GM12801 (cell line): ENCODE data around the gene PNCK.

ENCODE experiments used
- TF ChIP-seq, protein P1 (sequence below): IDR thresholded peaks from one replicate; pipeline ENCODE4 v1.5.1; 2011; ENCODE audit warnings: control low read depth; ENCODE audit not compliant: insufficient read length; ENCODE audit errors: extremely low read depth

PNCK gene

GRCh38 chrX:153672531-153673427, 834 bp downstream of the PNCK start:
- TF ChIP-seq, protein P1, sequence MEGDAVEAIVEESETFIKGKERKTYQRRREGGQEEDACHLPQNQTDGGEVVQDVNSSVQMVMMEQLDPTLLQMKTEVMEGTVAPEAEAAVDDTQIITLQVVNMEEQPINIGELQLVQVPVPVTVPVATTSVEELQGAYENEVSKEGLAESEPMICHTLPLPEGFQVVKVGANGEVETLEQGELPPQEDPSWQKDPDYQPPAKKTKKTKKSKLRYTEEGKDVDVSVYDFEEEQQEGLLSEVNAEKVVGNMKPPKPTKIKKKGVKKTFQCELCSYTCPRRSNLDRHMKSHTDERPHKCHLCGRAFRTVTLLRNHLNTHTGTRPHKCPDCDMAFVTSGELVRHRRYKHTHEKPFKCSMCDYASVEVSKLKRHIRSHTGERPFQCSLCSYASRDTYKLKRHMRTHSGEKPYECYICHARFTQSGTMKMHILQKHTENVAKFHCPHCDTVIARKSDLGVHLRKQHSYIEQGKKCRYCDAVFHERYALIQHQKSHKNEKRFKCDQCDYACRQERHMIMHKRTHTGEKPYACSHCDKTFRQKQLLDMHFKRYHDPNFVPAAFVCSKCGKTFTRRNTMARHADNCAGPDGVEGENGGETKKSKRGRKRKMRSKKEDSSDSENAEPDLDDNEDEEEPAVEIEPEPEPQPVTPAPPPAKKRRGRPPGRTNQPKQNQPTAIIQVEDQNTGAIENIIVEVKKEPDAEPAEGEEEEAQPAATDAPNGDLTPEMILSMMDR = no peak

GRCh38 chrX:153671589-153672530, 1.8 kb downstream of the PNCK start:
- TF ChIP-seq, protein P1 = no peak

GRCh38 chrX:153670748-153671588, 2.6 kb downstream of the PNCK start:
- TF ChIP-seq, protein P1 = no peak

DNA sequence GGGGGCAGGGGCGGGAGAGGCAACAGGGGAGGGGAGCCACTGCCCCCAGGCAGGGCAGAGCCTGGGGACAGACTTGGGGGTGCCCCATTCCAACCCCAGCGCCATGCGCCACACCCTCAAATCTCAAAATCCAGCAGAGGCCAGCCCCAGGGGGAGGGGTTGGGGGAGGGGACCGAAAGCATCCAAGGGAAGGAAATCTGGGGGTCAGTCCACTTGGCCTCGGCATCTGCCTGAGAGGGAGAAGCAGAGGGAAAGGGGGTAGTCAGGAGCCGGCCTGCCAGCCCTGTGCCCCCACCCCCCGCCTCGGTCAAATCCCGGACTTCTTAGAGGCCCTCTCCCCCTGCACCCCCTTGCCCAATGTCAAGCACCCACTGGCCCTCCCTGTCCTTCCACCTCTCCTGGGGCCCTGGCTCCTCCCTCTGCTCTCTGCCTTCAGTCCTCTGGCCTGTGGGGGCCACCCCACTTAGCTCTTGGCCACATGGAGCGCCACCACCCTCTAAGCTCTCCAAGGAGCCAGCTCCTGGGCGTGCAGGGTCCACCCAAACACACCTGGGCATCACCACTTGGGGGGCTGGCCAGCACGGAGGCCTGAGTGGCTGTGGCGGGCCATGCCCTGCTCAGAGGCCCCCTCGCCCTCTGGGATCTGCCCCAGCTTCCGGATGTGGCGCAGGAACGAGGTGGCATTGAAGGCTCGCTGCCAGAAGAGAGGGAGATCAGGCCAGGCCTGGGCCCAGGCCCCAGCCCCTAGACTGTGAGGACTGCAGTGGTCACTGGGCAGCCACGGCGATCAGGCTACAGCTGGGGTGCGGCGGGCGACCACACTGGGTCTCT, 3.5 kb downstream of the PNCK start:
- TF ChIP-seq, protein P1 = no peak

DNA sequence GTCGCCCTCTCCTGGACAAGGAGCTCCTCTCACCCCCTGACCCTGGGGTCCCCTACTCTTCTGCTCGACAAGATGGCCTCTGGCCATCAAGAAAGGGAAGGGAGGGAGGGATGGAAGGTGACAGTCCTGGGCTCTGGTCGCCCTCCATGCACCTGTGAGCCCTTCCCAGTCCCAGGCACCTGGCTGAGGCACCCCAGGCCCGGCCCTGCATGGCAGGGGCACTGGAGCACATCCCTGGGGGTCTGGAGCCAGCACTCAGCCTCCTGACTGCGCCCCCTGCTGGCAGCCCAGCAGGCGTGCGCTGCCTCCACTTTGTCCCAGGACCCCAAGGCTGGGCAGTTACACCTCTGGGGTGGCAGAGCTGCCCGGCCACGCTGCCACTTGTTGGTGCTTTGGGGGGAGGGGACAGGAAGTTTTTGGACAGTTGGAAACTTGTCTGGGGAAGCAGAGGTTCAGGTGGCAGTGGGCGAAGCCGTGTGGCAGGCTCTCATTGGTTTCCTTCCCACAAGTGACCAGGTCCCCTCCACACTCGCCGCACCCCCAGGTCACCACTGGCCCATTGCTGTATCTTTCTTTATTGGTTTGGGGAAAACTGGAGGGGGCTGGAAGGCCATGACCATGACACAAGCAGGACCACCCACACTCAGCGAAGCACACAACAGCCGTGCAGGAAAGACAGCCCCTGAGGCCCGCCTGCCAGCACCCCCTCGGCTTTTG, 4.3 kb downstream of the PNCK start:
- TF ChIP-seq, protein P1 = no peak
